T-cell (primary cell): ENCODE measurements around the gene RTN4R. TPM values are rescaled to one million over a fixed set of nuclear protein-coding genes. Genes with fewer than 3 reads are reported as not detected.

Experiments
- ATAC-seq, 4 experiments: fragments of 200-7000 bp in 3 of 4; fragments of 150-1000 bp in 1 of 4; cut with Tn5 transposase; replicated peaks in 1 of 4; 1 replicate in 3 of 4; 2 replicates in 1 of 4; pipeline ENCODE4 v1.10.0; 2021; ENCODE audit warnings: moderate library complexity in 3 of 4, mild to moderate bottlenecking in 2 of 4, moderate number of reproducible peaks in 1 of 4
- CTCF ChIA-PET, 2 donors: fragments of 300-600 bp; sonication (Branson Sonifier 250); formaldehyde crosslinking; loops; one replicate each; lab custom pipeline; 2022; ENCODE audit warnings: antibody characterized with exemption in 2 of 2; lab: Charles Lee
- POLR2A ChIA-PET, 2 donors: fragments of 300-600 bp; sonication (Branson Sonifier 250); formaldehyde crosslinking; loops; one replicate each; lab custom pipeline; 2022; ENCODE audit warnings: antibody characterized with exemption in 2 of 2; lab: Charles Lee
- DNase-seq, 35 experiments: peaks; one replicate each; pipeline versions ENCODE4 v3.0.0 to v3.0.0-alpha.2; 2013 to 2023
- H3K27ac ChIP-seq: one replicate; pipeline ENCODE4 v1.5.1; 2013; ENCODE audit warnings: low read length
- H3K27me3 ChIP-seq, 2 experiments: replicated peaks in 1 of 2; 1 replicate in 1 of 2; 2 replicates in 1 of 2; pipeline versions ENCODE4 v1.6.1 to v1.7.0; 2013; ENCODE audit warnings: low read length in 1 of 2, mixed read lengths in 1 of 2; ENCODE audit not compliant: control insufficient read depth in 2 of 2, insufficient read depth in 2 of 2; ENCODE audit errors: extremely low read depth in 1 of 2
- H3K36me3 ChIP-seq, 2 donors: 1 replicate in 1 of 2; 2 replicates in 1 of 2; pipeline versions ENCODE4 v1.6.1 to v1.7.0; 2013; ENCODE audit warnings: low read length in 1 of 2; ENCODE audit not compliant: control insufficient read depth in 2 of 2, insufficient read depth in 1 of 2; ENCODE audit errors: extremely low read depth in 1 of 2
- H3K4me1 ChIP-seq, 2 experiments: 1 replicate in 1 of 2; 2 replicates in 1 of 2; pipeline versions ENCODE4 v1.6.1 to v1.7.0; 2013; ENCODE audit warnings: low read length in 2 of 2, mixed read lengths in 1 of 2; ENCODE audit not compliant: insufficient read depth in 2 of 2, control insufficient read depth in 1 of 2; ENCODE audit errors: extremely low read depth in 1 of 2
- H3K4me3 ChIP-seq, 2 donors: 1 replicate in 1 of 2; 2 replicates in 1 of 2; pipeline versions ENCODE4 v1.5.1 to v1.7.0; 2013; ENCODE audit warnings: mild to moderate bottlenecking in 2 of 2, low read length in 1 of 2, moderate library complexity in 1 of 2; ENCODE audit not compliant: control insufficient read depth in 1 of 2; ENCODE audit errors: extremely low read depth in 1 of 2
- H3K9me3 ChIP-seq: 2 replicates; pipeline ENCODE4 v1.7.0; 2013
- H3K27ac Mint-ChIP-seq, 2 donors: one replicate each; pipeline ENCODE4 v1.8.0; 2020 to 2021; ENCODE audit warnings: mild to moderate bottlenecking in 2 of 2, mixed read lengths in 2 of 2
- H3K27me3 Mint-ChIP-seq, 2 donors: one replicate each; pipeline ENCODE4 v1.8.0; 2021 to 2022; ENCODE audit warnings: mixed read lengths in 2 of 2
- H3K36me3 Mint-ChIP-seq: one replicate; pipeline ENCODE4 v1.8.0; 2021; ENCODE audit warnings: mixed read lengths
- H3K4me1 Mint-ChIP-seq, 3 donors: one replicate each; pipeline ENCODE4 v1.8.0; 2020 to 2022; ENCODE audit warnings: mixed read lengths in 3 of 3, mild to moderate bottlenecking in 1 of 3
- H3K4me3 Mint-ChIP-seq, 3 donors: one replicate each; pipeline ENCODE4 v1.8.0; 2020 to 2022; ENCODE audit warnings: mild to moderate bottlenecking in 3 of 3, mixed read lengths in 3 of 3, moderate library complexity in 3 of 3
- H3K9me3 Mint-ChIP-seq, 3 donors: one replicate each; pipeline ENCODE4 v1.8.0; 2020 to 2022; ENCODE audit warnings: mixed read lengths in 3 of 3
- WGBS: methylation state at CpG from one replicate; pipeline ENCODE4 v1.1.5; 2013; ENCODE audit warnings: missing lambda C conversion rate; ENCODE audit not compliant: insufficient coverage; 5-methylcytosine and 5-hydroxymethylcytosine counted together
- total RNA-seq, 35 experiments: library from RNA in 6 of 35; stranded (reverse) in 6 of 35; fragments of 120-200 nt in 1 of 35; gene quantifications; one replicate each; pipeline versions ENCODE4 v1.2.1 to v1.2.4 and lab custom pipeline; 2013 to 2026

RTN4R gene
- total RNA-seq, 5 donors from 2014 or later (not counting 1 experiment from before 2014, with no cell fraction given): 0.33 to 4.1 (median 2.5) TPM

DNA sequence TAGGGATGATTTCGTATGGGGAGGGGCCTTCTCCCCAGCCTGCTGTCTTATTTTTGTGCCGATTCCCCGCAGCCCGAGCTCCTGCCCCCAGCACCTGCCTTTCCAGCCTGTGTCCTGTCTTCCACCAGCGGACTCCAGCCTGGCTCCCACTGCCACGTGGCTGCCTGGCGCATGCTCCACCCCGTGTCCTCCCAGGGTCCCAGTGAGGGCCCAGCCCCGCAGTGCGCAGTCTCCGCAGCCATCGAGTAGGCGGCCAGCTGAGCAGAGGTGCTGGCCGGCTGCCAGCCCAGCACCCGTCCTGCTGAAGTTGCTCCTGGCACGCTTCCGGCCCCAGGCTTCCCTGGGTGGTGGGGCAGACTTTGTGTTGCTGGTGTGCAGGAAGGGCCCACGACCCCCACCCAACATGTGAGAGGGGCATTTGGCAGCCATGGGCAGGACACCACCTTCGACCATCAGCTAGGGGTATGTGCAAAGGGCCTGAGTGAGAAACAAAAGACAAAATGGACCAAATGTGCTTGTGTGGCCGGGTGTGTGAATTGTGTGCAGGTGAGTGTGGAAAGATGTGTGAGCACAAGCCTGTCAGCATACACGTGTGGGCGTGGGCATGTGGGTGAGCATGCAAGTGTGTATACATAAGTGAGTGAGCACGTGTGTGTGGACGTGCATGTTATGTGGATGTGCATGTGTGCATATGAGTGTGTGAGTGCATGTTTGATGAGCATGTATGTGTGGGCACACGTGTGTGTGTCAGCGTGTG lies 55.9 kb downstream of the RTN4R start:
- H3K9me3 Mint-ChIP-seq: no peaks in the 10 kb centered on the region
- H3K4me3 ChIP-seq: no peak overlapping the region
- ChIA-PET CTCF (no interaction called here), POLR2A (no interaction called here)
- H3K27me3 ChIP-seq: peaks cover 0 to 1% of the 10 kb centered on the region in 2 experiments
- peaks cover 10 to 22% (median 16%) of the 10 kb centered on the region in 3 donors for H3K4me1 Mint-ChIP-seq
- 83% methylated on average over 22 of the region's 26 CpGs for WGBS
- no peaks in the 10 kb centered on the region for H3K36me3 ChIP-seq
- no peaks in the 10 kb centered on the region for H3K36me3 Mint-ChIP-seq
- DNase-seq (no peak), ATAC-seq (no peak)
- no peak overlapping the region for H3K27ac ChIP-seq
- no peaks in the 10 kb centered on the region for H3K9me3 ChIP-seq
- no peak overlapping the region for H3K27ac Mint-ChIP-seq
- H3K4me3 Mint-ChIP-seq: no peak overlapping the region
- H3K4me1 ChIP-seq: peaks cover 3 to 59% of the 10 kb centered on the region in 2 experiments
- no peaks in the 10 kb centered on the region for H3K27me3 Mint-ChIP-seq

DNA sequence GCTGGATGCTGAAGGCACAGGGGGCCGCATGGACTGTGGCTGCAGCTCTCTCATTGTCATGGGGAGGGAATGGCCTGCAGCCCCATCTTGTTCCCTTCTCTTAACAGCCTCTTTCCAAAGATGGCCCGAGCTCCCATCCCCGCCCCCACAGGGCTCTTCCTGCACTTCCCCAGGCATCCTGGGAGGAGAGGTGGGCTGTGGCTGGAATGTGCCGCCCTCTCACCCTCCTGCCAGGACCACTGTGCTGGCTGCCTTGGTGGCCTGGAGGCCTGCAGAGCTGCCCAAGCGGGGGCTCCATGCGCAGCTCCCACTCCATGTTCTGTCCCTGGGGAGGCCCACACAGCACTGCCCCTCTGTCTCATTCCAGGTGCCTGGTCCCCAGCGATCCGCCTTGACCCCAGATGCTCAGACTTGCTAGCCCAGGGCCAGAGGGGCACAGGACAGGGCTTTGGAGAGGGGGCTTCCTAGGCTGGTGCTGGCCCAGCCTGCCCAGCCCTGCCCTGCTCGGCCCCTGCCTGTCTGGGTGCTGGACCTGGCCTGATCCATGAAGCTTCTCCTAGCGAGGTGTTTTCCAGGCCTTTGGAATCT lies 56.6 kb downstream of the RTN4R start:
- Mint-ChIP-seq H3K27me3 (no peaks in the 10 kb centered on the region), H3K36me3 (no peaks in the 10 kb centered on the region), H3K27ac (no peak overlapping the region), H3K4me1 (peaks cover 14 to 25% (median 20%) of the 10 kb centered on the region in 3 donors), H3K9me3 (no peaks in the 10 kb centered on the region), H3K4me3 (no peak overlapping the region)
- Histone ChIP-seq H3K4me3 (no peak overlapping the region), H3K27ac (no peak overlapping the region), H3K27me3 (no peaks in the 10 kb centered on the region), H3K36me3 (no peaks in the 10 kb centered on the region), H3K4me1 (peaks cover 6 to 66% of the 10 kb centered on the region in 2 experiments), H3K9me3 (no peaks in the 10 kb centered on the region)
- ATAC-seq (no peak), DNase-seq (no peak)
- 95% methylated on average over 6 of the region's 10 CpGs for WGBS
- ChIA-PET POLR2A (no interaction called here), CTCF (no interaction called here)

DNA sequence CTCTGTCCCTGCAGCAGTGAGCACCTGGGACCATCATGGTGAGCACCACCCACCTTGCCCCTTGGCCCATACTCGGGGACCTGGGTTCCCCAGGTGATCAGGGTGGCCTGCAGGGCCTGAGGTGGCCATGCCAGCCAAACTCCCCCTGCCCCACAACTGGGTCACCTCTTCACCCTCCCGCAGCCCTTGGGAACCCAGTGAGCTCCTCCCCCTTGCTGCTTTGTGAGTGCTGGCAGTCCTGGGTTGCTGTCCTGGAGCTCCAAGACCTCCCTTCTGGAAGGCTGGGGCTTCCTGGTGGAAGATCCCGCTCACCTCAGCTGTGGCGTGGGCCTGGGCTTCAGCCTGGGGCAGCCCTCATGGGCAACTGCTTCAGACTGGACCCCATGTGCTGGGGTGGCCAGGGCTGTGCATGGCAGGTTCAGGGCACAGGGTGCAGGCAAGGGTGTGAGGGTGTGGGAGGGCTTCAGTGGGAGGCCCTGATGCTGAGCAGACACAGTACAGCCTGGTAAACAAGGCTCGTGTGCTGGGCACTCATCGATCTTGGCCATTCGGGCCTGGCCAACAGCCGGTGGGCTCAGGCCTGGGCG lies 57.6 kb downstream of the RTN4R start:
- Mint-ChIP-seq H3K4me1 (peaks cover 22 to 34% (median 28%) of the 10 kb centered on the region in 3 donors), H3K36me3 (no peaks in the 10 kb centered on the region), H3K27me3 (no peaks in the 10 kb centered on the region), H3K4me3 (no peak overlapping the region), H3K9me3 (no peaks in the 10 kb centered on the region), H3K27ac (no peak overlapping the region)
- Histone ChIP-seq H3K27ac (no peak overlapping the region), H3K36me3 (no peaks in the 10 kb centered on the region), H3K9me3 (no peaks in the 10 kb centered on the region), H3K4me1 (peaks cover 10 to 75% of the 10 kb centered on the region in 2 experiments), H3K4me3 (no peak overlapping the region), H3K27me3 (no peaks in the 10 kb centered on the region)
- POLR2A ChIA-PET: no interaction called here
- CTCF ChIA-PET: no interaction called here
- 85% methylated on average over 8 of the region's 9 CpGs for WGBS
- DNase-seq (no peak), ATAC-seq (no peak)

DNA sequence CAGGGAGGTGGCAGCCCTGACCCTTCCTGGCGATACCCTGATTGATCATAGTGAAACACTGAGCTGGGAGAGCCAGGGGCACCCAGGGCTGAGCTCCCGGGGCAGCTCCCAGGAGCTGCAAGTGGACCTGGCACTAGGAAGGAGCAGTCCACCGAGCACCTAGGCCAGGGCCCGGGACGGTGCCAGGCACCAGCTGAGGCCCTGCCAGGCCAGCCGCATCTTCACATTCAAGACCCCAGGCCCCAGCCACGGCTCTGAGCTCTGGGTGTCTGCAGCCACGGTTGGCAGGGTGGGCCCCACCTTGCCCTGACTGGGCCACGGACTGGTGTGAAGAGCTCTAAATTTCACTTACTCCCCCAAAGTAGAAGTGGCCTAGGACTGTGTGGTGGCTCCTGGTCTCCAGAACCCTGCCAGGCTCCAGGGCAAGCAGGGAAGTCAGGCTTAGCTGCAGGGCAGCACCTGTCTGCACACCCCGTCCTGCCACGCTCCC lies 58.3 kb downstream of the RTN4R start:
- Histone ChIP-seq H3K4me3 (no peak overlapping the region), H3K36me3 (no peaks in the 10 kb centered on the region), H3K4me1 (peaks cover 13 to 77% of the 10 kb centered on the region in 2 experiments), H3K27ac (no peak overlapping the region), H3K9me3 (no peaks in the 10 kb centered on the region), H3K27me3 (no peaks in the 10 kb centered on the region)
- H3K9me3 Mint-ChIP-seq: no peaks in the 10 kb centered on the region
- no peak for ATAC-seq
- H3K27me3 Mint-ChIP-seq: no peaks in the 10 kb centered on the region
- peaks cover 25 to 35% (median 30%) of the 10 kb centered on the region in 3 donors for H3K4me1 Mint-ChIP-seq
- H3K4me3 Mint-ChIP-seq: no peak overlapping the region
- WGBS: 90% methylated on average over 10 of the region's 11 CpGs
- CTCF ChIA-PET: no interaction called here
- no peak for DNase-seq
- H3K36me3 Mint-ChIP-seq: no peaks in the 10 kb centered on the region
- H3K27ac Mint-ChIP-seq: no peak overlapping the region
- POLR2A ChIA-PET: interaction anchor here in 1 of 2 donors (0.7 kb wide), 1 partner anchor 142 kb away, joined by 5 read pairs; no protein-coding TSS in a partner anchor

DNA sequence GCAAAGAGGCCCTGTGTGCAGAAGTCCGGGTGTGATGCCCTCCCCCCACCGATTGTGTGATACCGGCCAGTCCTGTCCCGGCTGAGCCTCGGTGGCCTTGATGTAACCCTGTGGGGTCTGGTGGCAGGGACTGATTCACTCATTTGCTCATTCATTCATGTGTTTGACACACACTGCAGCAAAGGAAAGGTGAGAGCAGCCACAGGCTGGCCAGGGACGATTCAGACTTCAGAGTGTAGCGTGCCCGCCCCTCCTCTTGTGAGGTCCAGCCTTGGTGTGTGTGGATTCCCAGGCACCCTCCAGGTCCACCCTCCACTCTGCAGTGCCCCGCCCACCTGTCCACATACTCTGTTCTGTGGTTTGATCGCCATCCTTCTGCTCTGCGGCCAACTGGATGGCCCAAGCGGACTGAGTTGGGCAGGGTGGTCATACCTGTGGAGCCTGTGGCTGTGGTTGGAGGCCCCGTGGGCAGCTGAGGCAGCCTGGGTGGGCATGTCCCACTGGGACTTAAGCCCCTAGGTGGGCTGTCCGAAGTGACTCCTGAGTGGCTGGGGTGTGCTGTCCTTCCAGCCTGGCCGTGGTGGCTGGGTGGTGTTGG lies 59.3 kb downstream of the RTN4R start:
- Mint-ChIP-seq H3K4me1 (peaks cover 25 to 35% (median 30%) of the 10 kb centered on the region in 3 donors), H3K27me3 (no peaks in the 10 kb centered on the region), H3K27ac (no peak overlapping the region), H3K36me3 (no peaks in the 10 kb centered on the region), H3K4me3 (peak overlapping the region; percentile 24 to 88 (median 36)), H3K9me3 (no peaks in the 10 kb centered on the region)
- ChIA-PET POLR2A (no interaction called here), CTCF (no interaction called here)
- Histone ChIP-seq H3K36me3 (no peaks in the 10 kb centered on the region), H3K9me3 (no peaks in the 10 kb centered on the region), H3K4me1 (peaks cover 13 to 67% of the 10 kb centered on the region in 2 experiments), H3K27me3 (peaks cover 0 to 4% of the 10 kb centered on the region in 2 experiments), H3K4me3 (no peak overlapping the region), H3K27ac (no peak overlapping the region)
- ATAC-seq (no peak), DNase-seq (no peak)
- 91% methylated on average over 10 of the region's 15 CpGs for WGBS
